NCI-H2107 treated with DMSO at 0.1 percent for 48 hours (cell line): ENCODE measurements around the gene DACT2.
"Not testable (repeated sequence)": the region's sequence is repeated elsewhere in the genome, so short reads cannot be mapped to it uniquely, and the experiment has no call there.

ENCODE experiments used
- DNase-seq: peaks from one replicate; lab custom pipeline; 2025; ENCODE audit not compliant: unreplicated experiment; lab: John Stamatoyannopoulos, UW

DACT2 gene

DNA sequence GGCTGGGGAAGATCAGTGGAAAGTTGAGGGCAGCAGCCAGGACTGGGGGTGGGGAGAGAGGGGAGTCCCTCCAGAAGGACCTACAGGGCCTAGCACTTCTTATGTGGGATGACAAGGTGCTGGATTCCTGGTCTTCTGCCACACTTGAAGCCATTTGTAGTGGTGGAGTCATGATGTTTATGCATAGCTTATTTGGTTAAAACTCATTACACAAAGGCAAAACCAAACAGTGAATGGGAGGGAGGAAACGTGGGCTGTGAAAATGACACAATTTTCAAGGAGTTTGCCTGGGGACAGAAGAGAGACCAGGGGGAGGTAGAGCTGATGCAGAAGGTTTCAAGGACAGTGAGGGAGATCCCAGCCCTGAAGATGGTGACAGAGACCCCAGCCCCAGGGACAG, 50.8 kb downstream of the DACT2 start:
- DNase-seq = no peak

DNA sequence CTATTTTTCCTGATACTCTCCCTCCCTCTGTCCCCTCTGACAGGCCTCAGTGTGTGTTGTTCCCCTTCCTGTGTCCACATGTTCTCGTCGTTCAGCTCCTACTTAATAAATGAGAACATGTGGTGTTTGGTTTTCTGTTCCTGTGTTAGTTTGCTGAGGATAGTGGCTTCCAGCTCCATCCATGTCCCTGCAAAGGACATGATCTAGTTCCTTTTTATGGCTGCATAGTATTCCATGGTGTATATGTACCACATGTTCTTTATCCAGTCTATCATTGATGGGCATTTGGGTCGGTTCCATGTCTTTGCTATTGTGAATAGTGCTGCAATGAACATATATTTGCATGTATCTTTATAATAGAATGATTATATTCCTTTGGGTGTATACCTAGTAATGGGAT, 51.8 kb downstream of the DACT2 start:
- not testable (repeated sequence) for DNase-seq

- no peak for DNase-seq
Measured at GRCh38 chr6:168265827-168266815, 53.5 kb downstream of the DACT2 start.

GRCh38 chr6:168265394-168265793, 54.2 kb downstream of the DACT2 start:
- DNase-seq = no peak

DNA sequence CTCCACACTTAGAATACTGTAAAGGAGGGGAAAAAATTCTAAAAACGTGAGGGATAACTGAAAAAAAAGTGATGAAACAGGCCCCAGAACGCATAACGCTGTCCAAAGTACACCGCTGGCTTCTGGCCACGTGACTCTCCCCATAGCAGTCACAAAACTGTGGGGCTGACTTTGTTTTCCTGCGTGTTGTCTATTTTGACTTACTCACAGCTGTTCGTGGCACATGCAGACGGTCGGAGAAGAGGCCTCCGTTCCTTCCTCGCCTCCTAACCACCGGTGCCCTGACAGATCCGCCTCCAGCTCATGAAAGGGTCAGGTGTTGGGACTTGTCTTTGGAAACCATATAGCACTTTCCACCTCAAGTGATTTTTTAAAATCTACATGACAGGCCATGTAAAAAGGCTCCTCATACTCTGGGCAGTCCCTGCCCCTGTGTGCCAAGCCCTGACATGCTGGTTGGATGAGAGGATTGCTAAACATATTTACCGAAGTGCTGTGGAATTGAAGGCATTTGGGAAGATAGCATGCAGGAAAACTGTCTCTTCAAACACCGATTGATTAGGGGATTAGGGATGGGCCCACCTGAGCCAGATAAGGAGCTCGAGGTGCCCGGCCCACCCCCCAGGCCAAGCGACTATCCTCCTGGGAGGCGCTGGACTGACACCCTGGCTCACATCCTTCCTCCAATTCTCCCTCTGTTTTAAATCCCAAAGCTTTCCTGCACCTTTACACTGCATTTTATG, 54.8 kb downstream of the DACT2 start:
- DNase-seq = no peak

DNA sequence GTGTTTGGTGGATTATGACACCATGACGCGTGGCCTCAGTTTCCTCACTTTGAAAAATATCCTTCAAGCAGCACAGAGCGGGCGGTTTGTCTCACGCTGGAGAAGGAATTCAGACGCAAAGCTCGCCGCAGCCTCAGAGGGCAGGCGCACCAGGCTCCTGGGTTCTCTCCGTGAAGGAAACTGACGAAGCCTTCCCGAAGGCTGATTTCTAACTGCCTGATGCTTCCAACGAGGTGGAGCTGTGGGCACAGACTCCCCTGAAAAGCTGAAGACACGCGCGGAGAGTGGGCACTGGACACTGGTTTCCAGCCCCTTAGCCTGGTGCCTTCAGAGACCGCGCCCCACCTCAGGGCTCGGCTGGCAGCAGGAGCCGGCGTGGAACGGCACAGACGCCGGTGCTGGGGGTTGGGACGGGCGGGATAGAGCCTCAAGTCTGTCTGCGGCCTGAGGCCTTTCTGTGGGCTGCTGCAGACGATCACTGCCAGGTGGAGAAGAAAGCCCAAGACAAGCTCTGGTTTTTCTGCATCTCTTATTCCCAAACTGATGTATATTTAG, 56.1 kb downstream of the DACT2 start:
- no peak for DNase-seq

DNA sequence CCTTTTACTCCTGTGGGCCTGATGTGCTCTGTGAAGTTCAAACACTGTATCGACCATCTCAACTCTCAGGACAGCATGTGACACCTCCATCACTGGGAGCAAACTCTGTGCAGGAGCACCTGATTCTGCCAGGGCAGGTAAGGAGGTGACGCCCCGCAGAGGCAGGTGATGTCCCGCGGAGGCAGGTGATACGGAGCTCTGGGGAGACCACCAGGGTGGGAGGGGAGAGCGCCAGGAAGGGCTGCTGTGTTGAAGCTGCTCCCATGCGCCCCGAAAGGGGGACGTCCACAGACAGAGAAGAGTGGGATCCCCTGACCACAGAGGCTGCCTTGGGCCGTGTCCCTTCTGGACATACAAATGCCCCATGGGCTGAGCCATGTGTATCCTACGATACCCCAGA, 58.3 kb downstream of the DACT2 start:
- no peak for DNase-seq

DNA sequence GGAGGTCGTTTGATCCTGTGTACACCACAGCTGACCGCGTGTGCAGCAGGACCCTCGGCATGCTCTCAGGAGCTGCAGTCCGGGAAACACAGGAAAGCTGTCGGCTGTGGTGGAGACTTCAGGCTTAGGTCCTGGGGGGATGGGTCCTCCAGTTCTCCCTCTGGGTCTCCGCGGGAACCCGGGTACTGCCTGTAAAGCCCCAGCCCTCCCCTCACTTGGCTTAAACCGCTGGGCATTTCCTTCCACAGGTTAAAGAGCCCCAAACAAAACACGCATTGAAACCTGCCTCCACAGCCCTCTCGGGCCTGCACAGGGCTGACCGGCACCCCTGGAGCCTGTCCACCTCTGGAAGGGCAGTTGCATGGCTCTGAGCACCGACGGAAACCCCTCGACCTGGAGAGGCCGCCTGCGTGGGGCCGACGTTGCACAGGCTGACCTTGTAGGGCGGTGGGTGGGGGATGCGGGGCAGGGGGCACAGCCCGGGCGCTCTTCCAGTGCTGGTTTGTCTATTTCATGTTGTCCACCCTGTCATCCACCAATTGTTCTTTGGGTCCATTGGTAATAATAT, 59.1 kb downstream of the DACT2 start:
- no peak for DNase-seq

DNA sequence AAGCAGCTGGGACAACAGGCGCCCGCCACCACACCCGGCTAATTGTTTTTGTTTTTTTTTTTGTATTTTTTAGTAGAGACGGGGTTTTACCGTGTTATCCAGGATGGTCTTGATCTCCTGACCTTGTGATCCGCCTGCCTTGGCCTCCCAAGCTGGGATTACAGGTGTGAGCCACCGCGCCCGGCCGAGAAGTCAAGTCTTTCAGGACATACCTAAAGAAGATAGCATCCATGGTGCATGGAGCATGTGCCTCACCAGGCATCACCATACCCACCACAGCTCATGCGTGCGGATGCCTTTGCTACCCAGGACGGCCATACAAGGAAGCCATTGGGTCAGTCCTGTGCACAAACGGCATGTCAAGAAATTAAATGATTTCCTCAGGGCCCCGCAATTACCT, 60.8 kb downstream of the DACT2 start:
- DNase-seq = no peak

DNA sequence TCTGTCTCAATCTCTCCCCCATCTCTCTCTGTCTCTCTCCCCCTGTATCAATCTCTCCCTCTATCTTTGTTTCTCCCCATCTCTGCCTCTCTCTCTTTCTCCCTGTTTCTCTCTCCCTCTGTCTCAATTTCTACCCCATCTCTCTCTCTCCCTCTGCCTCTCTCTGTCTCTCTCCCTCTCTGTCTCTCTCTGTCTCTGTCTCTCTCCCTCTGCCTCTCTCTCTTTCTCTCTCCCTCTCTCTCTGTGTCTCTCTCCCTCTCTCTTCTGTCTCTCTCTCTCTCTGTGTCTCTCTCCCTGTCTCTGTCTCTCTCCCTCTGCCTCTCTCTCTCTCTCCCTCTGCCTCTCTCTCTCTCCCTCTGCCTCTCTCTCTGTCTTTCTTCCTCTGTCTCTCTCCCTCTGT, 62.6 kb downstream of the DACT2 start:
- DNase-seq = no peak
